ENCODE results near the gene FBXO42.
"Not testable (repeated sequence)": the region's sequence is repeated elsewhere in the genome, so short reads cannot be mapped to it uniquely, and the experiment has no call there.

DNA sequence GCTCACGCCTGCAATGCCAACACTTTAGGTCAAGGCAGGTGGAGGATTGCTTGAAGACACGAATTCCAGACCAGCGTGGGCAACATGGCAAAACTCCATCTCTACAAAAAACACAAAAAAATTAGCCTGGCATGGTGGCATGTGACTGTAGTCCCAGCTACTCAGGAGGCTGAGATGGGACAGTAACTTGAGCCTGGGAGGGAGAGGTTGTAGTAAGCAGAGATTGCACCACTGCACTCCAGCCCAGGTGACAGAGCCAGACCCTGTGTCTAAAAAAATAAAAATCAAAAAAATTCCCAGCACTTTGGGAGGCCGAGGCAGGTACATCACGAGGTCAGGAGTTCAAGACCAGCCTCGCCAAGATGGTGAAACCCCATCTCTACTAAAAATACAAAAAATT is 9.0 kb downstream of the FBXO42 start:
- TF ChIP-seq, protein P1, sequence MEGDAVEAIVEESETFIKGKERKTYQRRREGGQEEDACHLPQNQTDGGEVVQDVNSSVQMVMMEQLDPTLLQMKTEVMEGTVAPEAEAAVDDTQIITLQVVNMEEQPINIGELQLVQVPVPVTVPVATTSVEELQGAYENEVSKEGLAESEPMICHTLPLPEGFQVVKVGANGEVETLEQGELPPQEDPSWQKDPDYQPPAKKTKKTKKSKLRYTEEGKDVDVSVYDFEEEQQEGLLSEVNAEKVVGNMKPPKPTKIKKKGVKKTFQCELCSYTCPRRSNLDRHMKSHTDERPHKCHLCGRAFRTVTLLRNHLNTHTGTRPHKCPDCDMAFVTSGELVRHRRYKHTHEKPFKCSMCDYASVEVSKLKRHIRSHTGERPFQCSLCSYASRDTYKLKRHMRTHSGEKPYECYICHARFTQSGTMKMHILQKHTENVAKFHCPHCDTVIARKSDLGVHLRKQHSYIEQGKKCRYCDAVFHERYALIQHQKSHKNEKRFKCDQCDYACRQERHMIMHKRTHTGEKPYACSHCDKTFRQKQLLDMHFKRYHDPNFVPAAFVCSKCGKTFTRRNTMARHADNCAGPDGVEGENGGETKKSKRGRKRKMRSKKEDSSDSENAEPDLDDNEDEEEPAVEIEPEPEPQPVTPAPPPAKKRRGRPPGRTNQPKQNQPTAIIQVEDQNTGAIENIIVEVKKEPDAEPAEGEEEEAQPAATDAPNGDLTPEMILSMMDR (conservative IDR thresholded peaks at IDR 0.05), result not testable (repeated sequence)
- not testable (repeated sequence) for TF ChIP-seq EZH2 (IDR thresholded peaks at IDR 0.05; ENCODE audit: low read depth)

Measured in PC-9 (cell line).